Measurements from ENCODE around the gene C12orf57.

The C12orf57 gene

GRCh38 chr12:6899427-6899826 is 44.4 kb upstream of the C12orf57 start:
- no peak for DNase-seq (ENCODE audit: low read depth in 1 of 2, low spot score in 1 of 2)
- Histone ChIP-seq H3K27me3 (ENCODE audit: insufficient read depth, poor library complexity, severe bottlenecking) (no peaks in the 10 kb centered on the region), H3K27ac (replicated peaks) (no peak overlapping the region; the same call in 1 of the 2 replicates), H3K4me3 (replicated peaks; ENCODE audit: insufficient read depth, low read length) (no peak overlapping the region)
- TF ChIP-seq SPI1 (IDR thresholded peaks at IDR 0.05; ENCODE audit: borderline replicate concordance, low read depth) (no peak), REST (IDR thresholded peaks at IDR 0.05; ENCODE audit: insufficient replicate concordance, low read depth) (no peak)

GRCh38 chr12:6899837-6900519 is 43.8 kb upstream of the C12orf57 start:
- no peak; the same call in 1 of the 2 replicates for TF ChIP-seq POLR2AphosphoS5 (IDR thresholded peaks at IDR 0.05; ENCODE audit: low read depth)
- no peak for TF ChIP-seq REST (IDR thresholded peaks at IDR 0.05; ENCODE audit: insufficient replicate concordance, low read depth)
- TF ChIP-seq SPI1 (IDR thresholded peaks at IDR 0.05; ENCODE audit: borderline replicate concordance, low read depth): no peak; the same call in 1 of the 2 replicates
- no peak for TF ChIP-seq CTCF (IDR thresholded peaks at IDR 0.05; ENCODE audit: insufficient read depth, low read length)
- no peak for TF ChIP-seq GABPA (IDR thresholded peaks at IDR 0.05; ENCODE audit: low read depth)
- H3K27me3 ChIP-seq (ENCODE audit: insufficient read depth, poor library complexity, severe bottlenecking): no peaks in the 10 kb centered on the region
- H3K27ac ChIP-seq (replicated peaks): peak overlapping the region; percentile 70
- H3K4me3 ChIP-seq (replicated peaks; ENCODE audit: insufficient read depth, low read length): no peak overlapping the region
- peak; percentile 49 to 85 for DNase-seq (ENCODE audit: low read depth in 1 of 2, low spot score in 1 of 2)

GRCh38 chr12:6902448-6902847 is 41.4 kb upstream of the C12orf57 start:
- H3K4me3 ChIP-seq (replicated peaks; ENCODE audit: insufficient read depth, low read length): no peak overlapping the region
- no peak for DNase-seq (ENCODE audit: low read depth in 1 of 2, low spot score in 1 of 2)
- H3K27me3 ChIP-seq (ENCODE audit: insufficient read depth, poor library complexity, severe bottlenecking): no peaks in the 10 kb centered on the region
- no peak overlapping the region for H3K27ac ChIP-seq (replicated peaks)
- no peak for TF ChIP-seq REST (IDR thresholded peaks at IDR 0.05; ENCODE audit: insufficient replicate concordance, low read depth)
- TF ChIP-seq CTCF (IDR thresholded peaks at IDR 0.05; ENCODE audit: insufficient read depth, low read length): no peak
- TF ChIP-seq SPI1 (IDR thresholded peaks at IDR 0.05; ENCODE audit: borderline replicate concordance, low read depth): no peak
- no peak for TF ChIP-seq POLR2AphosphoS5 (IDR thresholded peaks at IDR 0.05; ENCODE audit: low read depth)
- TF ChIP-seq GABPA (IDR thresholded peaks at IDR 0.05; ENCODE audit: low read depth): no peak
